ENCODE measurements around the gene FAM13A.

DNA sequence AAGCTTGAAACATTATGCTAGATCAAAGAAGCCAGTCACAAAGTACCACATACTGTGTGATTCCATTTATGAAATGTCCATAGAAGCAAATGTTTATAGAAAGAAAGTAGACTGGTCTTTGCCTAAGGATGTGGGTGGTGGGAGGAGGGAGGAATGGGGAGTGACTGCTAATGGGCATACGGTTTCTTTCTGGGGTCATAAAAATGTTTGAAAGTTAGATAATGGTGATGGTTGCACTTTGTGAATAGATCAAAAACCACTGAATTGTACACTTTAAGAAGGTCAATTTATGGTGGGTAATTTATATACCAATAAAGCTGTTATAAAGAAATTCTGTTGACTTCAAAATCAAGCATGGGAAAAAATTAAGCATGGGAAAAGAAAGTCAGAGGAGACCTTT lies 56.6 kb downstream of the FAM13A start:
- TF ChIP-seq POLR2A (IDR thresholded peaks at IDR 0.05; ENCODE audit: extremely low read depth, insufficient read length), result no peak
- TF ChIP-seq, protein P1, sequence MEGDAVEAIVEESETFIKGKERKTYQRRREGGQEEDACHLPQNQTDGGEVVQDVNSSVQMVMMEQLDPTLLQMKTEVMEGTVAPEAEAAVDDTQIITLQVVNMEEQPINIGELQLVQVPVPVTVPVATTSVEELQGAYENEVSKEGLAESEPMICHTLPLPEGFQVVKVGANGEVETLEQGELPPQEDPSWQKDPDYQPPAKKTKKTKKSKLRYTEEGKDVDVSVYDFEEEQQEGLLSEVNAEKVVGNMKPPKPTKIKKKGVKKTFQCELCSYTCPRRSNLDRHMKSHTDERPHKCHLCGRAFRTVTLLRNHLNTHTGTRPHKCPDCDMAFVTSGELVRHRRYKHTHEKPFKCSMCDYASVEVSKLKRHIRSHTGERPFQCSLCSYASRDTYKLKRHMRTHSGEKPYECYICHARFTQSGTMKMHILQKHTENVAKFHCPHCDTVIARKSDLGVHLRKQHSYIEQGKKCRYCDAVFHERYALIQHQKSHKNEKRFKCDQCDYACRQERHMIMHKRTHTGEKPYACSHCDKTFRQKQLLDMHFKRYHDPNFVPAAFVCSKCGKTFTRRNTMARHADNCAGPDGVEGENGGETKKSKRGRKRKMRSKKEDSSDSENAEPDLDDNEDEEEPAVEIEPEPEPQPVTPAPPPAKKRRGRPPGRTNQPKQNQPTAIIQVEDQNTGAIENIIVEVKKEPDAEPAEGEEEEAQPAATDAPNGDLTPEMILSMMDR (IDR thresholded peaks at IDR 0.05; ENCODE audit: low read depth, low read length), result no peak
